ENCODE results near the gene HDAC4. TPM values are rescaled to one million over a fixed set of nuclear protein-coding genes. Genes with fewer than 3 reads are reported as not detected.

HDAC4 gene
- total RNA-seq, 1 experiment from 2014 or later, result 61.5 TPM

DNA sequence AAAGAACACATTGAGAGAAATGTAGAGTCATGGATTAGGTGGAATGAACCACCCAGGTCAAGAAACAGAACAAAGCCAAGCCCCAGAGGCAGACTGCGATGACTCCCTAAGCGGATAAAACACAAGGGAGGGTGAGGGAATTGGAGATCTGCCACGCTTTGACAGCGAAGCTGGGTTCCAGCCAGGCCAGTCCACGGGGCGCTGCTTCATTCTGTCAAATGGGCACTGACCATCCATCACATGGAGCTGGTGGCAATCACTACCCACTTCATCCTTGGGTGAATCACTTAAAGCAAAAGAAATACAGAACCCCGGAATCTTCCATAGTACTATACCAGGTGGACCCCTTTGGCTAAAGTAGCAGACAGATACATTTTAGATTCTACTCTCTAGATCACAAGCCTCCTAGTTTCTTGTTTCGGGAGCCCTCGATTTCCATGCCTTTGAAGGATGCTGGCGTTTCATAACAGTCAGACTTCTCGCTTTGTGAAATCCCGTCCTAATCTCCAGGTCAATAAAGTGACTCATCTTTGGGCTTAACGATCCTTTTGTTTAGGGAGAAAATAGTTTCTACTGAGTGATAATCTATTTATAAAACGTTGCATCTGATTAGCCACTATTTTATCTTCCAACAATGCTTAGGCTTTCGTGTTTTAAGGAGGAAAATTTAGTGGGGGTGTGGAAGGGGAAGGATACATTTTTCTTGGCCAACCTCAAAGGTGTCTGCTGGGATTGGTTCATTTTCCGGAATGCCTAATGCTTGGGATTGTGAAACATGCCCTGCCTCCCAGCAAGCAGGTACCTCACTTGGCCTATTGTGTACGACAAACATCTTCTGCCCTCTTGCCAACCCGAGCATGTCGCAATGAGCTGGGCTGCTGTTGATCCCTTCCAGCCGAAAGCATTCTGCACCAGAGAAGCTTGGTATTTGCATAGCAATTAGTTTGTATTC is 44.1 kb upstream of the HDAC4 start:
- ChIA-PET CTCF (no interaction called here), POLR2A (ENCODE audit: unreplicated experiment) (no interaction called here)
- intact Hi-C loops (cut with micrococcal nuclease; ENCODE audit: unreplicated experiment), result no loop called here
- H3K4me1 ChIP-seq (replicated peaks; ENCODE audit: insufficient read depth), result 0 out of 2 replicates have a peak, but pooled peaks cover 9% of the 10 kb centered on the region
- H3K27ac ChIP-seq, result no peak overlapping the region
- peaks cover 7% of the 10 kb centered on the region; the same call in 1 of the 2 replicates for H3F3A ChIP-seq (ENCODE audit: insufficient read depth, low read depth)
- no peak overlapping the region for H3K4me3 ChIP-seq
- H3K9me2 ChIP-seq (ENCODE audit: insufficient read depth), result no peaks in the 10 kb centered on the region
- H3K9me3 ChIP-seq (ENCODE audit: insufficient read depth, low read depth), result no peaks in the 10 kb centered on the region
- H3K27me3 ChIP-seq (ENCODE audit: insufficient read depth, low read depth), result peaks cover 71% of the 10 kb centered on the region
- H3K79me2 ChIP-seq (ENCODE audit: low read depth), result no peaks in the 10 kb centered on the region
- DNase-seq, result peak in 1 of 2 experiments; percentile 72
- no TSS peak for BruUV-seq (replicated peaks)
- H2AFZ ChIP-seq, result no peak overlapping the region
- H4K20me1 ChIP-seq (ENCODE audit: insufficient read depth), result no peaks in the 10 kb centered on the region
- H3K4me2 ChIP-seq, result no peak overlapping the region
- TF ChIP-seq EZH2 (IDR thresholded peaks at IDR 0.05; ENCODE audit: low read depth), result no peak
- TF ChIP-seq, protein P1, sequence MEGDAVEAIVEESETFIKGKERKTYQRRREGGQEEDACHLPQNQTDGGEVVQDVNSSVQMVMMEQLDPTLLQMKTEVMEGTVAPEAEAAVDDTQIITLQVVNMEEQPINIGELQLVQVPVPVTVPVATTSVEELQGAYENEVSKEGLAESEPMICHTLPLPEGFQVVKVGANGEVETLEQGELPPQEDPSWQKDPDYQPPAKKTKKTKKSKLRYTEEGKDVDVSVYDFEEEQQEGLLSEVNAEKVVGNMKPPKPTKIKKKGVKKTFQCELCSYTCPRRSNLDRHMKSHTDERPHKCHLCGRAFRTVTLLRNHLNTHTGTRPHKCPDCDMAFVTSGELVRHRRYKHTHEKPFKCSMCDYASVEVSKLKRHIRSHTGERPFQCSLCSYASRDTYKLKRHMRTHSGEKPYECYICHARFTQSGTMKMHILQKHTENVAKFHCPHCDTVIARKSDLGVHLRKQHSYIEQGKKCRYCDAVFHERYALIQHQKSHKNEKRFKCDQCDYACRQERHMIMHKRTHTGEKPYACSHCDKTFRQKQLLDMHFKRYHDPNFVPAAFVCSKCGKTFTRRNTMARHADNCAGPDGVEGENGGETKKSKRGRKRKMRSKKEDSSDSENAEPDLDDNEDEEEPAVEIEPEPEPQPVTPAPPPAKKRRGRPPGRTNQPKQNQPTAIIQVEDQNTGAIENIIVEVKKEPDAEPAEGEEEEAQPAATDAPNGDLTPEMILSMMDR (conservative IDR thresholded peaks at IDR 0.05), result no peak
- H3K36me3 ChIP-seq (ENCODE audit: low read depth), result no peaks in the 10 kb centered on the region

DNA sequence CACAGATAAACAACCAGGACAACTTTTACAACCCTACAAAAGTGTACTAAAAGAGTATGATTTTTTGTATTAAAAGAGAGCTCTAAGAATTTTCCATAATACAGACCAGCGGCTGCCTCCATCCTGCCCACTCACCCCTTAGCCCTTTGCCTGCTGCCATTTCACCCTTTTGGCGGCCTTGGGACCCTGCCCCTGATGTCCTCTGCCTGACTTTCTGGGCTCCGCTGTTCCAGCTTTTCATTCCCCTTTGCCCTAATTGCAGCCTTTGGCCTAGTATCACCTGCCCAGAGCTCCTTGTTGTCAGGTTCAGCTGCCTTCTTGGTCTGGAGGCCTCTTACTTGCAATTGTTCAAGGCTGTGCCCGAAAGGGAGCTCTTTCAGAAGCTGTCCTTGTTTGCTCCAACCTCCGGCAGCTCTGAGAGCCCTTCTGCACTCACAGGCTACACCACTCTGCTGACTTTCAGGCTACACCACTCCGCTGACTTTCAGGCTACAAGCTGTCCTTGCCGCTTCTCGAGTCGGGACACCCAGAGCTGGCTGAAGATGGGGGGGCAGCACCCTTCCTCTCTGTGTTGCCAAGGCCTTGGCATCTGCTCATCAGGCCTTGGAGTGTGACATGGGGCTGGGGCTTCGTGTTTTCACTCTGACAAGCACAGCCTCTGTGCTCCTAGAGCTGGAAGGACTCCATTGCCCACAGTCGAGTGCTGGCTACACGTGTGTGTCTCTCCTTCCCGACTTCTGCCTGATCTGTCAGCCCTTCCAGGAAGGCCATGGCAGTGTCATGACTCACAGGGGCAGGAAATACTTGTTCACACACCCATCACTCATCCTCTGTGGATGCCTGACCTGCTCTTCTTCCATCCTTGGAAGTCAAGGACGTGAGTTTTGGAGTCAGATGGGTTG is 43.1 kb upstream of the HDAC4 start:
- peaks cover 81% of the 10 kb centered on the region for H3K27me3 ChIP-seq (ENCODE audit: insufficient read depth, low read depth)
- H2AFZ ChIP-seq, result no peak overlapping the region
- H3K9me3 ChIP-seq (ENCODE audit: insufficient read depth, low read depth), result no peaks in the 10 kb centered on the region
- no TSS peak for BruUV-seq (replicated peaks)
- H4K20me1 ChIP-seq (ENCODE audit: insufficient read depth), result no peaks in the 10 kb centered on the region; the same call in 1 of the 2 replicates
- no peaks in the 10 kb centered on the region for H3K36me3 ChIP-seq (ENCODE audit: low read depth)
- intact Hi-C loops (cut with micrococcal nuclease; ENCODE audit: unreplicated experiment), result no loop called here
- no peaks in the 10 kb centered on the region for H3K9me2 ChIP-seq (ENCODE audit: insufficient read depth)
- H3K4me1 ChIP-seq (replicated peaks; ENCODE audit: insufficient read depth), result 0 out of 2 replicates have a peak, but pooled peaks cover 9% of the 10 kb centered on the region
- peak in 1 of 2 experiments; percentile 53 for DNase-seq
- no peaks in the 10 kb centered on the region for H3K79me2 ChIP-seq (ENCODE audit: low read depth)
- no peak overlapping the region for H3K4me2 ChIP-seq
- TF ChIP-seq, protein P1 (conservative IDR thresholded peaks at IDR 0.05), result no peak
- TF ChIP-seq EZH2 (IDR thresholded peaks at IDR 0.05; ENCODE audit: low read depth), result no peak
- H3K4me3 ChIP-seq, result no peak overlapping the region
- H3K27ac ChIP-seq, result no peak overlapping the region
- CTCF ChIA-PET, result interaction anchor here (0.6 kb wide), 1 partner anchor 303 kb away, joined by 3 read pairs; no protein-coding TSS in a partner anchor
- POLR2A ChIA-PET (ENCODE audit: unreplicated experiment), result no interaction called here
- peaks cover 7% of the 10 kb centered on the region; the same call in 1 of the 2 replicates for H3F3A ChIP-seq (ENCODE audit: insufficient read depth, low read depth)

DNA sequence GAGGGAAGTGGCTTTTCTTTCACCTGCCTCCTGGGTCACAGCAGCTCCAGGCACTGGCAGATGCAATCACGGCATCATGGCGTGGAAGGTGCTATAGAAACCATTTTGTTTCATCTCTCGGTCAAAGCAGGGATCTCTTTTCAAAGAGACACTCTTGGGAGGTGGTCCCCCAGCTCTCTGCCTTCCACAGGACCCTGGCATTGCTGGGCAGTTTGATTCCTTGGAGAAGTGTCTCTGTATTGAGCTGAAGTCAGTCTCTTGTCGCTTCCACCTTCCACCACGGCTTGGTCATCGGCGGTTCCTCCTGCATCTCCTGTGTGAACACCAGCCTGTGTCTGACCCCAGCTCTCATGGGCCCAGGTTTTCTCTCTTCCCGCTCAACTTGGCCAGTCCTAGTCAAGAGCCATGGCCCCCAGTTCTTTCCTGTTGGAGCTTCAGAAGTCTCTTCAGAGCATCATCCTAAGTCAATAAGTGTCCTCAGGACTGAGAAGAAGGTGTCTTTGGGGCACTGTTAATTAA is 42.3 kb upstream of the HDAC4 start:
- peaks cover 85% of the 10 kb centered on the region for H3K27me3 ChIP-seq (ENCODE audit: insufficient read depth, low read depth)
- no peaks in the 10 kb centered on the region for H3K9me2 ChIP-seq (ENCODE audit: insufficient read depth)
- 0 out of 2 replicates have a peak, but pooled peaks cover 9% of the 10 kb centered on the region for H3K4me1 ChIP-seq (replicated peaks; ENCODE audit: insufficient read depth)
- H3K36me3 ChIP-seq (ENCODE audit: low read depth), result no peaks in the 10 kb centered on the region
- ChIA-PET CTCF (no interaction called here), POLR2A (ENCODE audit: unreplicated experiment) (no interaction called here)
- H3K4me2 ChIP-seq, result no peak overlapping the region
- H3K9me3 ChIP-seq (ENCODE audit: insufficient read depth, low read depth), result no peaks in the 10 kb centered on the region
- peaks cover 7% of the 10 kb centered on the region; the same call in 1 of the 2 replicates for H3F3A ChIP-seq (ENCODE audit: insufficient read depth, low read depth)
- no peaks in the 10 kb centered on the region; the same call in 1 of the 2 replicates for H4K20me1 ChIP-seq (ENCODE audit: insufficient read depth)
- TF ChIP-seq, protein P1 (conservative IDR thresholded peaks at IDR 0.05), result no peak
- TF ChIP-seq EZH2 (IDR thresholded peaks at IDR 0.05; ENCODE audit: low read depth), result no peak
- no peaks in the 10 kb centered on the region for H3K79me2 ChIP-seq (ENCODE audit: low read depth)
- no peak overlapping the region for H3K4me3 ChIP-seq
- intact Hi-C loops (cut with micrococcal nuclease; ENCODE audit: unreplicated experiment), result no loop called here
- BruUV-seq (replicated peaks), result no TSS peak
- H2AFZ ChIP-seq, result no peak overlapping the region
- DNase-seq, result no peak
- no peak overlapping the region for H3K27ac ChIP-seq
